GM12872 (cell line): ENCODE data around the gene ZNF584.

Experiments
- TF ChIP-seq, protein P1 (sequence below): IDR thresholded peaks from 3 replicates; pipeline ENCODE4 v1.5.1; 2011; ENCODE audit warnings: low read depth, mild to moderate bottlenecking, low read length, moderate library complexity; ENCODE audit not compliant: insufficient read depth

ZNF584 gene

DNA sequence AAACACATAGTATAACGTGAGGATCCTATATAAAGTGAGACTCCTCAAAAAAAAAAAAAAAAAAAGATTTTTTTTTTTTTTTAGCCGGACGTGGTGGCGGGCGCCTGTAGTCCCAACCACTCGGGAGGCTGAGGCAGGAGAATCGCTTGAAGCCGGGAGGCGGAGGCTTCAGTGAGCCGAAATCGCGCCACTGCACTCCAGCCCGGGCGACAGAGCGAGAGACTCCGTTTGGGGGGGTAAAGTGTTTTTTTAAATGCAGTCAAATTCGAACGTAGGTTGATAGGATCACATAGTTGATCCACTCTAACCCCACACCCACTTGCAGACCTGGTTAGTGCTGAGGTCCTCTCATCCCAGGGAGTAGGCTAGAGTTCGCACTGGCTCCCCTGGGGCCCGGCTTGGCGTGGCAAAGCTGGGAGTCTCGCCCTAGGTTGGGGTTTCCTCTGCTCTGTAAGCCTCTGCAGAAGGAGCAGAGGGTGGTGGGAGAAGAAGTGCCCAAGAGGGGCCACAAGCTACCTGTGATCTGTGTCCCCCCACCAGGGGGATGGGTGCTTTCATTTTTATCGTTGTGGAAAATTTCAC, 6.5 kb upstream of the ZNF584 start:
- TF ChIP-seq, protein P1, sequence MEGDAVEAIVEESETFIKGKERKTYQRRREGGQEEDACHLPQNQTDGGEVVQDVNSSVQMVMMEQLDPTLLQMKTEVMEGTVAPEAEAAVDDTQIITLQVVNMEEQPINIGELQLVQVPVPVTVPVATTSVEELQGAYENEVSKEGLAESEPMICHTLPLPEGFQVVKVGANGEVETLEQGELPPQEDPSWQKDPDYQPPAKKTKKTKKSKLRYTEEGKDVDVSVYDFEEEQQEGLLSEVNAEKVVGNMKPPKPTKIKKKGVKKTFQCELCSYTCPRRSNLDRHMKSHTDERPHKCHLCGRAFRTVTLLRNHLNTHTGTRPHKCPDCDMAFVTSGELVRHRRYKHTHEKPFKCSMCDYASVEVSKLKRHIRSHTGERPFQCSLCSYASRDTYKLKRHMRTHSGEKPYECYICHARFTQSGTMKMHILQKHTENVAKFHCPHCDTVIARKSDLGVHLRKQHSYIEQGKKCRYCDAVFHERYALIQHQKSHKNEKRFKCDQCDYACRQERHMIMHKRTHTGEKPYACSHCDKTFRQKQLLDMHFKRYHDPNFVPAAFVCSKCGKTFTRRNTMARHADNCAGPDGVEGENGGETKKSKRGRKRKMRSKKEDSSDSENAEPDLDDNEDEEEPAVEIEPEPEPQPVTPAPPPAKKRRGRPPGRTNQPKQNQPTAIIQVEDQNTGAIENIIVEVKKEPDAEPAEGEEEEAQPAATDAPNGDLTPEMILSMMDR, result no peak

DNA sequence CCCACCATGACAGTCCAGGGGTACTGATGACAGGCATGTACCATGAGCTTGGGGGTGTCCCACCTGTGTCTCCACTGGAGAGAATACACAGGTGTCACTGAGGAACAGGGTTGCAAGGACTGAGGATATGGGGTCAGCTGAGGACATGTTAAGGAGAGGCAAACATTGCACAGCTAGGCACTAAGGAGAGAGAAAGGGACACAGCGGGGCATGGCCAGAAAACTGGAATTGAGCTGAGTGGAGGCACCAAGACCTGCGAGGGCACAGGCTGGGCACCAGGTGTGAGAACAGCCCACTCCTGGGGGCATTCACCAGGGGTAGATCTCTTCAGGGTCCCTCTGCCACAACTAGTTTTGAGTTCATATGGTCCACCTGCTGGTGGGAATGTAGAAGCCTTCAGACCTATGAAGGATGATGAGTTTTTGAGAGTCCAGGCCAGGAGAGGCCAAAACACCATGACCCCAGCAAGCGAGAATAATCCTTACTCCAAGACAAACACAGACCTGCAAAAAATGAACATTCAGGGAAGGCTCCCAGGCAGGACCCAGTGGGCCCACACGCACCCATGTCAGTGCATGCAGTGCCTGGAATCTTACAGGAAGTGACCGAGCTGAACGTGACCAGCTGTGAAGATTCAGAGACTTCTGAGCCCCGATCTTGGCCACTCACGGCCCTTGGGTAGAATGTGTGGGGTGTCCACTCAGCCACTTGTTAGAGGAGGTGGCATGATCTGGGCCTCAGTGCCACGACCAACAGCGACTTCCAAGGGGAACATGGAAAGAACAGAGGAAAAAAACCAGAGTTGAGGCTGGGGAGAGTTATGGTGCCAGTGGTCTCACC, 1.4 kb upstream of the ZNF584 start:
- TF ChIP-seq, protein P1, result peak; percentile 34; the same call in 1 of the 3 replicates

DNA sequence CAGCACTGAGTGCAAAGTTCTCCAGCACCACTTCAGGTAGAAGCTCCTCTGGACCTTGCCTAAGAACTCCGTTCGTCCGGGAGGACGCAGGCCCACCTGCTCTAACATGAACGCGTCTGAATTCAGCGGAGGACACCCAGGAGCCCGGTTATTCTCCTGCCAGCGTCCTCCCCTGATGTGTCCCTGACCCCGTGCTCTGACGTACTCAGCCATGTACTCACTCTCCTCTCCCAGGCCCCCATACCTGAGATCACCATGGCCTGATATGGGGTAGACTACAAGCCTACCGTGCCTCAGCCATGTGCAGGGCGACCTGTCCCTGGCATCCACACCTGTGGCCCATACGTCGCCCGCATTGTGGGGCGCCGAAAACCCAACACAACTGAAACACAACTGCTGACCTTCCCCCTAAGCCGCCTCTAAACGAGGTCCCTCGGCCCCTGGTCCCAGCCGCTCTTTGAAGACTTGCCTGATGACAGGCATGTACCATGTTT, 744 bp upstream of the ZNF584 start:
- TF ChIP-seq, protein P1, result no peak

DNA sequence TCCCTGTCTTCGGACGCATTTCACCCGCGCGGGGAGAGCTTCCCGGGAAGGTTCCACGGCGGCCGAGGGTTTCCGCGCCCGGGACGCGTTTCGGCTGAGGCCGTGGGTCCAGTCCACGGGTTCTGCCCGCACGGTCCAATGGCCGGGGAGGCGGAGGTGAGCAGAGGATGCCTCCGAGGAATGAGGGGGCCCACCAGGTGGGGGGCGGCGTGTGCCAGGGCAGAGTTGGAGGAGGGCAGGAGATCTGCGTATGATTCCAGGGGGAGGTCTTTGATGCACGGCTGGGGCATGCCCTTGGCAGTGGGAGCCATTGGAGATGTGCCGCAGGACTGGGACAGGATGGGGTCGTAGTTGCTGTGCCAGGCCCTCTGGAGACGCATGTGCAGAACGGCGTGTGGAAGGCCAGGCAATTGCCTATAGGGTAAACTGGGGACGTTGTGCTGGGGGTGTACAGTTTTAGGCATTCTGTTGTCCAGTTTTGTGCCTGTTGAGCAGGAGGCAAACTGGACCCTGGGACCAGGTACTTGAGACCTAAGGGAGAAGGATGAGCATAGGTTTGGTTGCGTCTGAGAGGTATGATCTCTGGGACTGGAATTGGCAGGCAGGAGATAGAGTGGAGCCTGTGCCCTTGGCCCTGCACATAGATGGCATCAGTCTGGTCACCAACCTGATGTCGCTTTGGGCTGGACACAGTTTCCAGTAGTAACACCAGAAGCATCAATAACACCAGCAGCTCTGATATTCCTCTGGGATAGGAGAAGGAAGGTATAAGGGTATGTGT, 751 bp downstream of the ZNF584 start:
- TF ChIP-seq, protein P1, result no peak

DNA sequence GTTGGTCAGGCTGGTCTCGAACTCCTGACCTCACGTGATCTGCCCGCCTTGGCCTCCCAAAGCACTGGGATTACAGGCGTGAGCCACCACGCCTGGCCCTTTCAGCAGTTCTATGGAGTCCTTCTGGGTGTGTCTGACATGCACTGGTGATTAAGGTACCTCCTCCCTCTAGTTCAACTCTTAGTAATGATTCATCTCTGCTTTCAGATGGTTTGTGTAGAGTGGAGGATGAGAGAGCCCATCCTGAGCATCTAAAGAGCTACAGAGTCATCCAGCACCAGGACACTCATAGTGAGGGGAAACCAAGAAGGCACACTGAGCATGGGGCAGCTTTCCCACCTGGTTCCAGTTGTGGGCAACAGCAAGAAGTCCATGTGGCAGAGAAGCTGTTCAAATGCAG, 8.2 kb downstream of the ZNF584 start:
- TF ChIP-seq, protein P1, result no peak

DNA sequence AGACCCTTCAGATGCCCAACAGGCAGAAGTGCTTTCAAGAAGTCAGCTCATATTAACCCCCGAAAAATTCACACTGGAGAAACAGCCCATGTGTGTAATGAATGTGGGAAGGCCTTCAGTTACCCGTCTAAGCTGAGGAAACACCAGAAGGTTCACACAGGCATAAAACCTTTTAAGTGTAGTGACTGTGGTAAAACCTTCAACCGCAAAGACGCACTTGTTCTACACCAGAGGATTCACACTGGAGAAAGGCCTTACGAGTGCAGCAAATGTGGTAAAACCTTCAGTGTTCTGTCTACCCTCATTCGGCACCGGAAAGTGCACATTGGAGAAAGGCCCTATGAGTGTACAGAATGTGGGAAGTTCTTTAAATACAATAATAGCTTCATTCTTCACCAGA, 8.6 kb downstream of the ZNF584 start:
- TF ChIP-seq, protein P1, result no peak

DNA sequence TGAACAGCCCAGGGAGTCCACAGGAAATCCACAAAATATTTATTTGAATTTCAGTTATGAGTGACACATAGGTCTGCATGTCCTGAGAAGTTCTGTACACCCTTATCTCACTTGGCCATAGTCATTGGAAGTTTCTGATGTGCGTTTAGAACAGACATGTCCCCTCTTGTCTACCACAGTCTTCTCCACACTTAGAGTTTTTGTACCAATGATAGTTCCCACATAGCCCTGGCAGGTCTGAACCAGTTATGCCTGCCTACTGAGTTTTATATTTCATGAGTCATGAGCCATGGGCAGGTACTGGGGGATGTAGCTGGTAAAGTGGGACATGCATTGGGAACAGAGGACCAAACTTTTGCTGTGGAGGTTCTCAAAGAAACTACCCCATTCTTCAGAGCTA, 20.2 kb downstream of the ZNF584 start:
- TF ChIP-seq, protein P1, result no peak
